ENCODE data around the gene USP47.
A peak's percentile ranks its signal among the peaks of the same experiment; 100 is the strongest.

USP47 gene

DNA sequence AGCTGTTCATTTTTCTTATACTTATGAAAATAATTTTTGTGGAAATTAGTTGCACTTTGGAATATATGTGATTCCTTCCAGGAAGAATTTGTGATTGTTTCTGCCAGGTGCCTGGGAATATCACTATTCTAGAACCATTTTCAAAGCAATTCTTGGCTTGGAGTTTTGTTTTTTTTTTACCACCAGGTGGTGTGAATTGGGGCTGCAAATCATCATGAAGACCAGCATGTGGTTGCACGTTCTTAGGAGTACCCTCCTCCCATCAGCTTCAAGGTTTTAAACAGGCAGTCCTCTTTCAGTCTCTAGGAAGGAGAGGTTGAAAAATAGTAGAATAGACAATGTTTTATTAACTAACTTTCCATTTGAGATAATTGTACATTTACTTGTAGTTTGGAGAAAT lies 25.9 kb downstream of the USP47 start:
- DNase-seq (ENCODE audit: low read depth) = no peak

DNA sequence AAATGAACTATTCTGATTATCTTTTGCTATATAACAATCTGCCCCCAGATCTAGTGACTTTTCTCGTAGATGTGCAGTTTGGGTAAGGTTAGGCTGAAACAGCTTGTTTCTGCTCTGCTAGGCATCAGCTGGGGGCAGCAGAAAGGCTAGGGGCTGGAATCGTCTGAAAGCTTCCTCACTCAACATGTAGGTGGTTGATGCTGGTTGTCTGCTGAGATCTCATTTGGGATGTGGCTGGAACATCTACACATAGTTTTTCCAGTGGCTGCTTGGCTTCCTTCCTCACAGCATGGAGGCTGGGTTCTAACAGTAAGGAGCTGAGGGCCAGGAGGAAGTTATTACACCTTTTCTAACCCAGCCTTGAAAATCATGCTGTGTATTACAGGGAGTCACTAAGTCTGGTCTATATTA lies 30.2 kb downstream of the USP47 start:
- DNase-seq (ENCODE audit: low read depth) = no peak

GRCh38 chr11:11876458-11876857 lies 34.7 kb downstream of the USP47 start:
- no peak for DNase-seq (ENCODE audit: low read depth)

GRCh38 chr11:11880179-11880578 lies 38.4 kb downstream of the USP47 start:
- no peak for DNase-seq (ENCODE audit: low read depth)

- no peak for DNase-seq (ENCODE audit: low read depth)
These were observed 40.8 kb downstream of the USP47 start for GRCh38 chr11:11882539-11882938.

- no peak for DNase-seq (ENCODE audit: low read depth)
These were observed 42.6 kb downstream of the USP47 start for GRCh38 chr11:11884351-11884750.

GRCh38 chr11:11884774-11885481 lies 43.2 kb downstream of the USP47 start:
- no peak for DNase-seq (ENCODE audit: low read depth)

- DNase-seq (ENCODE audit: low read depth) = no peak
These were observed 52.7 kb downstream of the USP47 start for GRCh38 chr11:11894486-11894885.

GRCh38 chr11:11895672-11896071 lies 53.9 kb downstream of the USP47 start:
- DNase-seq (ENCODE audit: low read depth) = no peak

DNA sequence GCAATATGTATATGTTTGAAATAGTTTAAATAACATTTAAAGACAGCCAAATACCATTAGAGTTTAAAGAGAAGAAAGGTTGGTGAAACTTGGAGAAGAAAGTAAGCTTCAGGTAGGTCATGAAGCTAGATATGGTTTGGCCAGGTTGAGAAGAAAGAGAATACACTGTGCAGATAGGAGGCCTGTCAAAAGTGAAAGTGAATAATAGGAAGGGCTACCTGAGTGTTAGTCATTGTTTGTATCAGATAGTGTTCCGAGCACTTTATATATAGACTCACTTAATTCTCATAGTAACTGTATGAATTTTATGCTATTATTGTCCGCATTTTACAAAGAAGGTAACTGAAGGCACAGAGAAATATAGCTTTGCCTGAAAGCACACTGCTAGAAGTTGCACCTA lies 56.9 kb downstream of the USP47 start:
- DNase-seq (ENCODE audit: low read depth) = no peak

GRCh38 chr11:11899401-11899800 lies 57.6 kb downstream of the USP47 start:
- no peak for DNase-seq (ENCODE audit: low read depth)

DNA sequence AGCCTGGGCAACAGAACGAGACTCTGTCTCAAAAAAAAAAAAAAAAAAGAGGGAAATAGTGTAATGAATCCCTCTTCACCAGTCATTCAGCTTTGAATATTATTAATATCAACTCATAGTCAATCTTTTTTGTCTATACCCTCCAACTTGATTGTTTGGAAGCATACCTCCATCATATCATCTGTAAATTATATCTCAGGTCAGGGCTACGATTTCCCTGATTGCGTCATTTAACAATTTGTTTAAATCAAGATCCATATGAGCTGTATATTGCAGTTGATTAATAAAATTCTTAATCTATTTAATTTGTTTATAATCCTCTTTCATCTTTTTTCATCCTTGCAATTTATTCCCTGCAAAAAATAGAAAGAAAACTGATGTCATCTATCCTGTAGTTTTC lies 60.2 kb downstream of the USP47 start:
- DNase-seq (ENCODE audit: low read depth) = no peak

- no peak for DNase-seq (ENCODE audit: low read depth)
These were observed 68.0 kb downstream of the USP47 start for GRCh38 chr11:11909727-11910126.

DNA sequence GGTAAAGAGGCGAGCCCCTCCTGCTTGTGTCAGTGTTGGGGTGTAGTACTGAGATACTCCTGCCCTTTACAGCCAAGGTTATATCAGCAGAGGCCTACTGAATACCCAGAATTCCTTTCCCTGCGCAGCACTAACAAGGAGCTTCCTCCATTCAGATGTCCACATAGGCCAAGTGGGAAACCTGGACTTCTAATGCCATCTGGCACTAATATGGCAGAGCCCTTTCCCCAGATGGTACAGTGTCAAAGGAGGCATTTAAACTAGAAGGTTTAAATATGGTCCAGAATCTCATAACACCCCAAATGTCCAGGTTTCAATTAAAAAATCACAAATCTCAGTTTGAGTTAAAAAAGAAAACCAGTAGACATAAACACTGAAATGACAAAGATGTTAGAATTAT lies 68.8 kb downstream of the USP47 start:
- DNase-seq (ENCODE audit: low read depth) = no peak

DNA sequence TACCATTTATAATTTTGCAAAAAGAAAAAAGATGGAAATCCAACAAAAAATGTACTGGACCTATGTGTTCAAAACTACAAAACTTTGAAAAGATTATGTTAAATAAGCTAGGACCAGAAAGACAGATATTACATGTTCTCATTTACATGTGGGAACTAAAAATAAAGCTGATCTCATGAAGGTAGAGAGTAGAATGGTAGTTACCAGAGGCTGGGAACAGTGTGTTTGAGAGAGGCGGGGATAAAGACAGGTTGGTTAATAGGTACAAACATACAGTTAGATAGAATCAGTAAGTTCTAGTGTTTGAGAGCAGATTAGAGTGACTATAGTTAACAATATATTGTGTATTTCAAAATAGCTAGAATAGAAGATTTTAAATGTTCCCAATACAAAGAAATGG lies 71.6 kb downstream of the USP47 start:
- DNase-seq (ENCODE audit: low read depth) = no peak

DNA sequence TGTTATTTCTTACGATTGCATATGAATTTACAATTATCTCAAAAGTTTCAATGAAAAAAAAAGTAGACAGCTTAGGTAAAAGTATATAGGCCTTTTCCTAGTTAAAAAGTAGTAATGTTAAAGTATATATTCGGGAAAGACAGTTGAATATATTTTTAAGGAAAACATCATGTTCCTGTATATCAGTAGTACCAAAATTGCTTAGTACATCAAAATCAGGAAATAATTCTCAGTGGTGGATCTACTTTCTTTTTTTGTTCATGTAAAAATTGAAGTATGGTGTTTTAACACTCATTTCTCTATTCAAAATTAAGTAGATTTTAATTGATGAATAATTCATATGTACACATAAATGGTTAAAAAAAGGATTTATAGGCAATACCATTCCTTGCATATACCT lies 73.9 kb downstream of the USP47 start:
- no peak for DNase-seq (ENCODE audit: low read depth)

DNA sequence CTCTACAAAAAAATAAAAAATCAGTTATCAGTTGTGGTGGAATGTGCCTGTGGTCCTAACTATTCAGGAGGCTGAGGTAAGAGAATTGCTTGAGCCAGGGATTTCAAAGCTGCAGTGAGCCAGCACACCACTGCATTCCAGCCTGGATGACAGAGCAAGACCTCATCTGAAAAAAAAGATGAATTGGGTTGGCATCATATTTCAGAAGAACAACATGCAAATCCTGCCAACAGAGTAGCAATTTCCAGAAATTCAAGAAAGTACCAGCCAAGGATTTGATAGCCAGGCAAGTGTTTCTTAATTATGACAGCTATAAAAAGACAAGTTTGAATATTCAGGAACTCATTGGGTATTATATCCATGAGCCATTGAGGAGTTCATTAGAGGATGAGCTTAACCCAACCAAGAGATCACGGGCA lies 75.2 kb downstream of the USP47 start:
- DNase-seq (ENCODE audit: low read depth) = peak; percentile 46

- DNase-seq (ENCODE audit: low read depth) = no peak
These were observed 82.1 kb downstream of the USP47 start for GRCh38 chr11:11923828-11924227.

GRCh38 chr11:11929920-11930319 lies 88.1 kb downstream of the USP47 start:
- DNase-seq (ENCODE audit: low read depth) = no peak

GRCh38 chr11:11931461-11932055 lies 89.8 kb downstream of the USP47 start:
- DNase-seq (ENCODE audit: low read depth) = no peak

DNA sequence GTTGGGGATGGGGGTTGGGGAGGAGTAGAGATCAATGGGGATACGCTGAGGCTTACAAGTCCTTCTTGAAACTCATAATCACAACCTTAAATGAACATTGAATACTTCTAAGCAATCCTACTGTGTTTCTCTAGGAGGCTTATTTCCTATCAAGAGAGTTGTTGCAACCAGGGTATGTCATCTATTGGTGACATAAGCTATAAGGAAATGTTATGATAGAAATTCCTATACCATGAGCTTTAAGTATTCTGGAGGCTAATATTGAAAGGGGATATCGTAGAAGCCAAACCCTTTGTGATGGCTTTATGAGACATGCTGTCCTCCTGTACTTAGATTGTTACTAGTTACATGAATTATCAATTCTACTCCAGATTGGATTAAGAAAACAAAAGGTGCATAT lies 93.8 kb downstream of the USP47 start:
- DNase-seq (ENCODE audit: low read depth) = no peak

GRCh38 chr11:11937433-11937832 lies 95.7 kb downstream of the USP47 start:
- DNase-seq (ENCODE audit: low read depth) = no peak

- DNase-seq (ENCODE audit: low read depth) = no peak
These were observed 96.2 kb downstream of the USP47 start for GRCh38 chr11:11937957-11938356.

DNA sequence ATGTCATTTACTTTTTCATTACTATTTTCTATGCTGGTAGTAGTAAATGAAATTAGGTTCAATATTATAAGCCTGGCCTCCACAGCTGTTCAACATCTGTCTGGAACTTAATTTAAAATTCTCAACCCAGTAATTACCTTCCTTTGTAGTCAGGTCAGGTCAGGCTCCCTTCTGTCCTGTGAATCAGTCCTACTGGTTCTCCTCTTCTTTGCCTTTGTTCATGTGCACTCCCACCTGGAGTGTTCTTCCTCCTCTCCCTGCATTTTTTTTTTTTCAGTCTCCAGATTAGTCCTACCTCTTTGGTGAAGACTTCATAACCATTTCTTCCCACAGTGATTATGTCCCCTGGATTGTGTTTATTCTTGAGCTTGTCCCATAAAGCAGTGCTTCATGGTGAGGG lies 98.8 kb downstream of the USP47 start:
- no peak for DNase-seq (ENCODE audit: low read depth)

Measured in GM04503 (cell line).